GM12878 (cell line): ENCODE measurements around the gene PRICKLE4. TPM values are rescaled to one million over a fixed set of nuclear protein-coding genes. Genes with fewer than 3 reads are reported as not detected.
A peak's percentile ranks its signal among the peaks of the same experiment; 100 is the strongest.

ENCODE experiments used
- ATAC-seq: fragments of 200-7000 bp; cut with Tn5 transposase; 3 replicates; pipeline ENCODE4 v1.9.1; 2020; ENCODE audit warnings: mild to moderate bottlenecking, moderate library complexity
- BruUV-seq: library from RNA; stranded (reverse); fragments of 400-500 nt; replicated peaks from 2 replicates; lab custom pipeline; 2021; lab: Mats Ljungman, UMichigan
- CTCF ChIA-PET: fragments of 300-600 bp; sonication (Branson Sonifier 250); formaldehyde crosslinking; extraction: SDS; loops from one replicate; lab custom pipeline; 2021; ENCODE audit warnings: inconsistent platforms; lab: Yijun Ruan, JAX
- POLR2A ChIA-PET: fragments of 350-600 bp; formaldehyde crosslinking; extraction: SDS; loops from one replicate; lab custom pipeline; 2021; ENCODE audit warnings: inconsistent platforms; lab: Charles Lee
- RAD21 ChIA-PET: fragments of 300-600 bp; sonication (Branson Sonifier 250); formaldehyde crosslinking; loops from one replicate; lab custom pipeline; 2023; ENCODE audit warnings: antibody characterized with exemption; ENCODE audit not compliant: unreplicated experiment; lab: Charles Lee
- SMC1A ChIA-PET: fragments of 300-600 bp; sonication (Branson Sonifier 250); formaldehyde crosslinking; loops from one replicate; lab custom pipeline; 2023; ENCODE audit not compliant: unreplicated experiment, uncharacterized antibody; lab: Charles Lee
- DNase-seq: peaks from one replicate; pipeline ENCODE4 v3.0.0-alpha.2; 2011; ENCODE audit warnings: low read depth, low spot score
- FAIRE-seq: peaks from 3 replicates; lab custom pipeline; 2011; peaks lifted over from hg19 to GRCh38; lab: Jason Lieb, UNC
- H2AFZ ChIP-seq: 2 replicates; pipeline ENCODE4 v1.6.0; 2011; ENCODE audit warnings: low read depth, low read length, control low read depth; ENCODE audit not compliant: control insufficient read depth
- H3K27ac ChIP-seq: 2 replicates; pipeline ENCODE4 v1.5.1; 2011; ENCODE audit warnings: control low read depth; ENCODE audit not compliant: control insufficient read depth, insufficient read depth
- H3K27me3 ChIP-seq, 2 experiments: replicated peaks in 1 of 2; 2 replicates each; pipeline versions ENCODE4 v1.6.0 to v1.6.1; 2011; ENCODE audit warnings: low read length in 1 of 2; ENCODE audit not compliant: control insufficient read depth in 2 of 2, insufficient read depth in 2 of 2
- H3K36me3 ChIP-seq, 2 experiments: 2 replicates each; pipeline ENCODE4 v1.5.1; 2011; ENCODE audit warnings: low read length in 1 of 2; ENCODE audit not compliant: control insufficient read depth in 2 of 2, insufficient read depth in 2 of 2
- H3K4me1 ChIP-seq: 2 replicates; pipeline ENCODE4 v1.6.1; 2011; ENCODE audit warnings: mild to moderate bottlenecking, low read length, moderate library complexity, mixed read lengths; ENCODE audit not compliant: control insufficient read depth, insufficient read depth
- H3K4me2 ChIP-seq: 2 replicates; pipeline ENCODE4 v1.6.0; 2011; ENCODE audit warnings: control low read depth; ENCODE audit not compliant: control insufficient read depth, insufficient read depth
- H3K4me3 ChIP-seq: fragments of 200-600 bp; sonication (generic); 2 replicates; pipeline ENCODE4 v1.5.1; 2016
- H3K79me2 ChIP-seq: 2 replicates; pipeline ENCODE4 v1.6.0; 2011; ENCODE audit warnings: low read length; ENCODE audit not compliant: control insufficient read depth, insufficient read depth
- H3K9ac ChIP-seq: 2 replicates; pipeline ENCODE4 v1.8.0; 2011; ENCODE audit warnings: low read length, control low read depth, mixed read lengths; ENCODE audit not compliant: control insufficient read depth, insufficient read depth
- H3K9me3 ChIP-seq: replicated peaks from 3 replicates; pipeline ENCODE4 v1.5.1; 2011; ENCODE audit warnings: mild to moderate bottlenecking, low read length; ENCODE audit not compliant: control insufficient read depth, insufficient read depth
- H4K20me1 ChIP-seq: 2 replicates; pipeline ENCODE4 v1.6.0; 2011; ENCODE audit not compliant: control insufficient read depth, insufficient read depth
- ATF7 ChIP-seq: fragments of 450-650 bp; IDR thresholded peaks from 2 replicates; pipeline ENCODE4 v1.6.1; 2016; ENCODE audit warnings: low read depth, mild to moderate bottlenecking
- BRCA1 ChIP-seq: IDR thresholded peaks from 2 replicates; pipeline ENCODE4 v1.6.1; 2011; ENCODE audit warnings: low read depth, low read length, improper control_type of control experiment
- CREM ChIP-seq: IDR thresholded peaks from 2 replicates; pipeline ENCODE4 v1.6.1; 2014; ENCODE audit warnings: antibody characterized with exemption, low read depth
- E4F1 ChIP-seq: fragments of 450-650 bp; IDR thresholded peaks from 2 replicates; pipeline ENCODE4 v1.6.1; 2018; ENCODE audit warnings: borderline replicate concordance, mild to moderate bottlenecking; ENCODE audit not compliant: partially characterized antibody
- IKZF2 ChIP-seq, 2 experiments: fragments of 450-650 bp; IDR thresholded peaks; 2 replicates each; pipeline ENCODE4 v1.6.1; 2017; ENCODE audit warnings: mild to moderate bottlenecking in 2 of 2, moderate library complexity in 2 of 2
- KAT2A ChIP-seq: conservative IDR thresholded peaks from 2 replicates; pipeline ENCODE4 v1.6.1; 2011; ENCODE audit warnings: low read depth, low read length; ENCODE audit not compliant: control insufficient read depth
- KDM1A ChIP-seq: fragments of 200-600 bp; sonication (generic); IDR thresholded peaks from 2 replicates; pipeline ENCODE4 v1.6.1; 2016; ENCODE audit warnings: borderline replicate concordance
- MYB ChIP-seq: fragments of 150-350 bp; IDR thresholded peaks from 2 replicates; pipeline ENCODE4 v1.6.1; 2014; ENCODE audit warnings: mild to moderate bottlenecking, low read depth, low read length, borderline replicate concordance
- PAX5 ChIP-seq: IDR thresholded peaks from 2 replicates; pipeline ENCODE4 v1.6.1; 2011; ENCODE audit warnings: low read depth, low read length, borderline replicate concordance
- PML ChIP-seq: IDR thresholded peaks from 2 replicates; pipeline ENCODE4 v1.6.1; 2012; ENCODE audit warnings: low read length, inconsistent platforms
- POLR2AphosphoS2 ChIP-seq: IDR thresholded peaks from 2 replicates; pipeline ENCODE4 v1.6.1; 2011; ENCODE audit warnings: low read depth, mild to moderate bottlenecking, low read length, improper control_type of control experiment, moderate library complexity
- RAD51 ChIP-seq: fragments of 450-650 bp; IDR thresholded peaks from 2 replicates; pipeline ENCODE4 v1.6.1; 2016; ENCODE audit warnings: moderate library complexity, mild to moderate bottlenecking, inconsistent platforms
- RBBP5 ChIP-seq: fragments of 200-600 bp; sonication (generic); conservative IDR thresholded peaks from 2 replicates; pipeline ENCODE4 v1.6.1; 2016
- SPI1 ChIP-seq: IDR thresholded peaks from 2 replicates; pipeline ENCODE4 v1.6.1; 2011; ENCODE audit warnings: low read depth, mild to moderate bottlenecking, low read length, moderate library complexity, borderline replicate concordance; ENCODE audit not compliant: insufficient read depth
- SREBF2 ChIP-seq: IDR thresholded peaks from 2 replicates; pipeline ENCODE4 v1.6.1; 2012; ENCODE audit warnings: mild to moderate bottlenecking, low read length
- TARDBP ChIP-seq: IDR thresholded peaks from 2 replicates; pipeline ENCODE4 v1.6.1; 2016; ENCODE audit warnings: borderline replicate concordance
- YBX1 ChIP-seq: fragments of 450-650 bp; IDR thresholded peaks from 2 replicates; pipeline ENCODE4 v1.6.1; 2016; ENCODE audit warnings: antibody characterized with exemption
- ZBTB33 ChIP-seq: fragments of 450-650 bp; IDR thresholded peaks from 2 replicates; pipeline ENCODE4 v1.6.1; 2017; ENCODE audit warnings: mild to moderate bottlenecking
- ZNF24 ChIP-seq: fragments of 450-650 bp; IDR thresholded peaks from 2 replicates; pipeline ENCODE4 v1.6.1; 2017; ENCODE audit warnings: antibody characterized with exemption, mild to moderate bottlenecking
- WGBS: methylation state at CpG from one replicate; pipeline ENCODE4 v1.1.6; 2016; ENCODE audit warnings: low lambda C conversion rate; ENCODE audit not compliant: insufficient replicate concordance, insufficient coverage; ENCODE audit errors: missing lambda C conversion rate; 5-methylcytosine and 5-hydroxymethylcytosine counted together
- in situ Hi-C: fragments of 300-500 bp; cut with MboI; formaldehyde crosslinking; loops from 9 replicates; pipeline ENCODE4 v1.14.3; 2018; ENCODE audit warnings: mixed read lengths
- intact Hi-C: fragments of 100-400 bp; cut with micrococcal nuclease; formaldehyde crosslinking; loops from one replicate; pipeline ENCODE4 v1.14.2; 2022; ENCODE audit not compliant: unreplicated experiment
- polyA plus RNA-seq, 11 experiments: library from polyadenylated mRNA; depleted of rRNA in 4 of 11; unstranded in 6 of 11; stranded (reverse) in 5 of 11; fragments of >200 nt; fragmentation: Nextera tagmentation in 4 of 11; fragmentation: Illumina TruSeq in 1 of 11; extraction: Ambion mirVana in 4 of 11; extraction: Trizol in 1 of 11; gene quantifications; 1 replicate in 1 of 11; 2 replicates in 10 of 11; pipeline versions ENCODE4 v1.2.1 to v1.2.3, GENCODE V29; 2011 to 2016; ENCODE audit warnings: inconsistent platforms in 2 of 11, missing spikeins in 2 of 11, low read depth in 1 of 11
- total RNA-seq, 4 experiments: library from RNA; depleted of rRNA in 3 of 4; stranded (reverse); fragments of >200 nt in 3 of 4; fragmentation: Illumina TruSeq in 1 of 4; extraction: Trizol in 1 of 4; gene quantifications; 2 replicates each; pipeline versions ENCODE4 v1.2.1 to v1.2.3, GENCODE V29; 2013 to 2021

PRICKLE4 gene
- total and polyA plus RNA-seq, 10 of the 15 experiments (the other 5 are each of a cell fraction or from before 2014, with no cell fraction given): 0.33 to 0.85 (median 0.35) TPM; not detected in 7

- H3K27me3 ChIP-seq: no peaks in the 10 kb centered on the region
- peak within 1 kb of the TSS; percentile 93 for H3K27ac ChIP-seq
- no TSS peak for BruUV-seq
- ATAC-seq (peak; percentile 90), FAIRE-seq (peak; percentile 98), DNase-seq (peak; percentile 77)
- H3K4me2 ChIP-seq: peak within 1 kb of the TSS; percentile 98
- ChIA-PET SMC1A (interaction anchor here (1.1 to 5.6 kb wide), 4 partner anchors 134 to 261 kb away, joined by 4 to 54 read pairs (median 13); partner anchors contain the start of genes BYSL and MED20), POLR2A (interaction anchor here (0.6 to 3.9 kb wide), 8 partner anchors 48 to 1042 kb away, joined by 3 to 30 read pairs (median 3); partner anchors contain the start of genes BYSL and MED20), CTCF (interaction anchor here (0.5 to 8.3 kb wide), 22 partner anchors 11 to 1105 kb away, joined by 3 to 141 read pairs (median 4); partner anchors contain the start of genes BYSL, MED20 and TAF8), RAD21 (interaction anchor here (0.6 to 5.0 kb wide), 9 partner anchors 9 to 261 kb away, joined by 3 to 80 read pairs (median 3); partner anchors contain the start of genes BYSL, MED20 and USP49)
- no peaks in the 10 kb centered on the region for H3K9me3 ChIP-seq
- intact Hi-C loops (loop anchor here (1.0 to 5.0 kb wide), 6 partner anchors 53 to 775 kb away; partner anchors contain the start of genes BYSL, MED20, TFEB and UBR2), in situ Hi-C loops (loop anchor here (5.0 kb wide), 1 partner anchor 255 kb away; no protein-coding TSS in a partner anchor)
- H3K36me3 ChIP-seq: peaks cover 5 to 18% of the 10 kb centered on the region in 2 experiments
- H3K4me1 ChIP-seq: peaks cover 22% of the 10 kb centered on the region
- under 1% methylated on average over 55 of the region's 55 CpGs for WGBS
- H2AFZ ChIP-seq: peak within 1 kb of the TSS; percentile 96
- H3K4me3 ChIP-seq: peak within 1 kb of the TSS; percentile 100
- peaks cover 25% of the 10 kb centered on the region for H3K79me2 ChIP-seq
- H3K9ac ChIP-seq: peak within 1 kb of the TSS; percentile 94
- no peaks in the 10 kb centered on the region for H4K20me1 ChIP-seq
- TF ChIP-seq MYB: no peak
- peak; percentile 97 for TF ChIP-seq PAX5
- peak; percentile 99 for TF ChIP-seq CREM
- no peak for TF ChIP-seq TARDBP
- no peak for TF ChIP-seq YBX1
- TF ChIP-seq POLR2AphosphoS2: peak; percentile 84
- TF ChIP-seq PML: peak; percentile 90; the same call in 1 of the 2 replicates
- no peak for TF ChIP-seq KDM1A
- TF ChIP-seq ZNF24: 0 out of 2 replicates have a peak, but pooled peaks have one; percentile 28
- TF ChIP-seq ATF7: no peak; the same call in 1 of the 2 replicates
- TF ChIP-seq SPI1: peak; percentile 43; the same call in 1 of the 2 replicates
- TF ChIP-seq BRCA1: no peak
- no peak; the same call in 1 of the 2 replicates for TF ChIP-seq RBBP5
- TF ChIP-seq IKZF2 (IDR thresholded peaks at IDR 0.05): peak; percentile 57 to 65; a peak in 3 of 4 replicates
- TF ChIP-seq RAD51: no peak
- no peak for TF ChIP-seq KAT2A
- peak; percentile 33; the same call in 1 of the 2 replicates for TF ChIP-seq SREBF2
- no peak for TF ChIP-seq ZBTB33
- peak; percentile 81 for TF ChIP-seq E4F1
Measured at GRCh38 chr6:41787219-41787917, 6.8 kb downstream of the PRICKLE4 start, which contains the start of gene TOMM6. TOMM6 (plus strand) TSS chr6:41787694; CDS start chr6:41787698, 4 bp downstream.
